Transverse colon (tissue), 3 donors: ENCODE results near the gene NEU2.

Experiments used
- POLR2A ChIP-seq: fragments of 450-650 bp; IDR thresholded peaks from one replicate; pipeline ENCODE4 v1.6.1; 2016; ENCODE audit warnings: antibody characterized with exemption, mild to moderate bottlenecking, moderate library complexity
- TF ChIP-seq, protein P1 (sequence below), 5 experiments: fragments of 200-600 bp in 3 of 5; fragments of 450-650 bp in 2 of 5; sonication (generic) in 3 of 5; IDR thresholded peaks; 1 replicate in 2 of 5; 2 replicates in 3 of 5; pipeline ENCODE4 v1.5.1; 2016 to 2017; ENCODE audit warnings: antibody characterized with exemption in 5 of 5, inconsistent platforms in 3 of 5, mild to moderate bottlenecking in 2 of 5, moderate library complexity in 1 of 5

DNA sequence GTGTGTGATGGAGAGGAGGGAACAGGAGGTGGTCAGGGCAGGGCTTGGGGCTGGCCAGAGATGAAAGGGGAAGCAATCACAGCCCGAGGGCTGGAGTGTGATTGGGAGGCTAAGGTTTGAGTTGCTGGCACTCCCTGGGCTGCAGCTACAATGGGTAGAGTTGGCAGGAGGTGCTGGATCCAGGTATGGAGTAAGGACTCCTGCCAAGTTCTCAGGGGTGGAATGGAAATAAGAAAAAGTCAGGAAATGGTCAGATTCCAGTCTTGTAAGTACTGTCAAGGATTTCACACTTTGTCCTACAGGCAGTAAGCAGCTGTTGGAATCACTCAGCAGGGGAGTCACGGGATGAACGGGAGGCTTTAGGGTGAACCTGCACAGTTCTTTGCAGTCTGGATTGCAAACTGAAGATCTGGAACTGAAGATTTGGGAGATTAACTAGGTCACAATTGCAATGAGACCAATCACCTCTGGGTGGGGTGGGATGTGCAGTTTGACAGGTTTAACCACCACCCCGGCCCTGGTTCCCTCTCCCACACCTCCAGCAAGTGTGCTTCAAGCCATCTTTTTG lies 16.8 kb downstream of the NEU2 start:
- TF ChIP-seq, protein P1, sequence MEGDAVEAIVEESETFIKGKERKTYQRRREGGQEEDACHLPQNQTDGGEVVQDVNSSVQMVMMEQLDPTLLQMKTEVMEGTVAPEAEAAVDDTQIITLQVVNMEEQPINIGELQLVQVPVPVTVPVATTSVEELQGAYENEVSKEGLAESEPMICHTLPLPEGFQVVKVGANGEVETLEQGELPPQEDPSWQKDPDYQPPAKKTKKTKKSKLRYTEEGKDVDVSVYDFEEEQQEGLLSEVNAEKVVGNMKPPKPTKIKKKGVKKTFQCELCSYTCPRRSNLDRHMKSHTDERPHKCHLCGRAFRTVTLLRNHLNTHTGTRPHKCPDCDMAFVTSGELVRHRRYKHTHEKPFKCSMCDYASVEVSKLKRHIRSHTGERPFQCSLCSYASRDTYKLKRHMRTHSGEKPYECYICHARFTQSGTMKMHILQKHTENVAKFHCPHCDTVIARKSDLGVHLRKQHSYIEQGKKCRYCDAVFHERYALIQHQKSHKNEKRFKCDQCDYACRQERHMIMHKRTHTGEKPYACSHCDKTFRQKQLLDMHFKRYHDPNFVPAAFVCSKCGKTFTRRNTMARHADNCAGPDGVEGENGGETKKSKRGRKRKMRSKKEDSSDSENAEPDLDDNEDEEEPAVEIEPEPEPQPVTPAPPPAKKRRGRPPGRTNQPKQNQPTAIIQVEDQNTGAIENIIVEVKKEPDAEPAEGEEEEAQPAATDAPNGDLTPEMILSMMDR (IDR thresholded peaks at IDR 0.05): no peak
- TF ChIP-seq POLR2A: no peak
